PC-3 (cell line): Measurements from ENCODE around the gene ZNF341. TPM values are rescaled to one million over a fixed set of nuclear protein-coding genes. Genes with fewer than 3 reads are reported as not detected.

Experiments used
- ATAC-seq: fragments of 200-7000 bp; cut with Tn5 transposase; 2 replicates; pipeline ENCODE4 v1.9.1; 2020; ENCODE audit warnings: mild to moderate bottlenecking, moderate library complexity
- BruUV-seq: library from RNA; stranded (reverse); fragments of 400-500 nt; replicated peaks from 2 replicates; lab custom pipeline; 2021; lab: Mats Ljungman, UMichigan
- CTCF ChIA-PET: fragments of 300-600 bp; sonication (Branson Sonifier 250); formaldehyde crosslinking; loops from one replicate; lab custom pipeline; 2022; ENCODE audit warnings: antibody characterized with exemption; lab: Charles Lee
- POLR2A ChIA-PET: fragments of 300-600 bp; sonication (Branson Sonifier 250); formaldehyde crosslinking; loops from one replicate; lab custom pipeline; 2022; ENCODE audit warnings: antibody characterized with exemption; ENCODE audit not compliant: unreplicated experiment; lab: Charles Lee
- DNase-seq: peaks from one replicate; pipeline ENCODE4 v3.0.0-alpha.2; 2015
- H2AFZ ChIP-seq: fragments of 300-600 bp; sonication (generic); 2 replicates; pipeline ENCODE4 v1.6.0; 2016; ENCODE audit warnings: antibody characterized with exemption, low read length
- H3F3A ChIP-seq: fragments of 300-600 bp; sonication (generic); one replicate; pipeline ENCODE4 v1.6.0; 2017; ENCODE audit warnings: antibody characterized with exemption, low read length, control low read depth, mild to moderate bottlenecking; ENCODE audit not compliant: unreplicated experiment
- H3K27ac ChIP-seq: fragments of 300-600 bp; sonication (generic); 2 replicates; pipeline ENCODE4 v1.5.1; 2016; ENCODE audit warnings: mild to moderate bottlenecking, low read length
- H3K27me3 ChIP-seq: fragments of 300-600 bp; sonication (generic); 2 replicates; pipeline ENCODE4 v1.6.1; 2016; ENCODE audit warnings: low read length, mixed read lengths
- H3K36me3 ChIP-seq: fragments of 300-600 bp; sonication (generic); 2 replicates; pipeline ENCODE4 v1.6.1; 2016; ENCODE audit warnings: low read depth, mixed run types, low read length, mixed read lengths
- H3K4me1 ChIP-seq: fragments of 300-600 bp; sonication (generic); 2 replicates; pipeline ENCODE4 v1.5.1; 2016; ENCODE audit warnings: low read length; ENCODE audit not compliant: insufficient read depth
- H3K4me2 ChIP-seq: fragments of 300-600 bp; sonication (generic); 2 replicates; pipeline ENCODE4 v1.6.0; 2016; ENCODE audit warnings: low read length
- H3K4me3 ChIP-seq: fragments of 300-600 bp; sonication (generic); 2 replicates; pipeline ENCODE4 v1.5.1; 2016; ENCODE audit warnings: mild to moderate bottlenecking, low read length, mixed read lengths
- H3K79me2 ChIP-seq: fragments of 300-600 bp; sonication (generic); 2 replicates; pipeline ENCODE4 v1.6.1; 2017; ENCODE audit warnings: low read length, mixed read lengths
- H3K9ac ChIP-seq: fragments of 300-600 bp; sonication (generic); 2 replicates; pipeline ENCODE4 v1.6.0; 2016; ENCODE audit warnings: mild to moderate bottlenecking, low read length
- H3K9me2 ChIP-seq: fragments of 300-600 bp; sonication (generic); replicated peaks from 2 replicates; pipeline ENCODE4 v1.6.1; 2016; ENCODE audit warnings: mixed run types, low read length, mixed read lengths
- H3K9me3 ChIP-seq: fragments of 300-600 bp; sonication (generic); 2 replicates; pipeline ENCODE4 v1.6.1; 2016; ENCODE audit warnings: low read length, mixed read lengths
- H4K20me1 ChIP-seq: fragments of 300-600 bp; sonication (generic); 2 replicates; pipeline ENCODE4 v1.6.1; 2016; ENCODE audit warnings: low read length, mixed read lengths
- CTCF ChIP-seq: fragments of 300-600 bp; sonication (generic); conservative IDR thresholded peaks from 2 replicates; pipeline ENCODE4 v1.5.1; 2017; ENCODE audit warnings: antibody characterized with exemption, low read depth, mild to moderate bottlenecking, low read length
- EZH2 ChIP-seq: fragments of 300-600 bp; sonication (generic); IDR thresholded peaks from one replicate; pipeline ENCODE4 v1.6.1; 2017; ENCODE audit warnings: antibody characterized with exemption, mild to moderate bottlenecking, low read length; ENCODE audit not compliant: unreplicated experiment
- EZH2phosphoT487 ChIP-seq: fragments of 300-600 bp; sonication (generic); IDR thresholded peaks from 2 replicates; pipeline ENCODE4 v1.6.1; 2018; ENCODE audit warnings: mild to moderate bottlenecking, antibody characterized with exemption, low read length, borderline replicate concordance
- intact Hi-C: fragments of 100-400 bp; cut with micrococcal nuclease; formaldehyde crosslinking; loops from 2 replicates; pipeline ENCODE4 v1.9.0; 2023
- total RNA-seq: library from RNA; depleted of rRNA; stranded (reverse); fragments of >200 nt; gene quantifications from 2 replicates; pipeline ENCODE4 v1.2.3, GENCODE V29; 2014

The ZNF341 gene
- total RNA-seq, 1 experiment from 2014 or later, result 4.4 TPM

- BruUV-seq, result no TSS peak
- ATAC-seq (no peak), DNase-seq (no peak)
- H4K20me1 ChIP-seq, result peaks cover 19% of the 10 kb centered on the region
- no peaks in the 10 kb centered on the region for H3K9me3 ChIP-seq
- peaks cover 18% of the 10 kb centered on the region for H3K4me1 ChIP-seq
- ChIA-PET POLR2A (no interaction called here), CTCF (no interaction called here)
- no peaks in the 10 kb centered on the region for H3K9me2 ChIP-seq
- no peak for TF ChIP-seq CTCF
- TF ChIP-seq EZH2, result no peak
- TF ChIP-seq EZH2phosphoT487, result no peak
- no peaks in the 10 kb centered on the region for H3K36me3 ChIP-seq
- no peak overlapping the region for H2AFZ ChIP-seq
- no peaks in the 10 kb centered on the region for H3F3A ChIP-seq
- H3K27ac ChIP-seq, result no peak overlapping the region
- intact Hi-C loops, result loop anchor here (10.0 kb wide), 1 partner anchor 97 kb away; no protein-coding TSS in a partner anchor
- no peak overlapping the region for H3K9ac ChIP-seq
- no peak overlapping the region for H3K4me3 ChIP-seq
- H3K79me2 ChIP-seq, result peaks cover 28% of the 10 kb centered on the region
- no peaks in the 10 kb centered on the region for H3K27me3 ChIP-seq
- no peak overlapping the region for H3K4me2 ChIP-seq
These were observed 44.4 kb upstream of the ZNF341 start for GRCh38 chr20:33687370-33687915.

GRCh38 chr20:33687993-33688937 is 43.5 kb upstream of the ZNF341 start:
- Histone ChIP-seq H2AFZ (no peak overlapping the region), H3K9ac (no peak overlapping the region), H3K9me3 (no peaks in the 10 kb centered on the region), H4K20me1 (peaks cover 13% of the 10 kb centered on the region), H3K36me3 (no peaks in the 10 kb centered on the region), H3K4me3 (no peak overlapping the region), H3K9me2 (no peaks in the 10 kb centered on the region), H3K27ac (no peak overlapping the region), H3F3A (no peaks in the 10 kb centered on the region), H3K79me2 (peaks cover 21% of the 10 kb centered on the region), H3K27me3 (no peaks in the 10 kb centered on the region), H3K4me2 (no peak overlapping the region), H3K4me1 (peaks cover 18% of the 10 kb centered on the region)
- ChIA-PET CTCF (no interaction called here), POLR2A (no interaction called here)
- BruUV-seq, result no TSS peak
- DNase-seq (no peak), ATAC-seq (no peak)
- TF ChIP-seq EZH2, result no peak
- intact Hi-C loops, result loop anchor here (10.0 kb wide), 1 partner anchor 97 kb away; no protein-coding TSS in a partner anchor

GRCh38 chr20:33688938-33689424 is 42.8 kb upstream of the ZNF341 start:
- Histone ChIP-seq H3K36me3 (no peaks in the 10 kb centered on the region), H3K9me3 (no peaks in the 10 kb centered on the region), H3F3A (no peaks in the 10 kb centered on the region), H3K9ac (no peak overlapping the region), H3K27me3 (no peaks in the 10 kb centered on the region), H3K4me2 (no peak overlapping the region), H2AFZ (no peak overlapping the region), H3K27ac (no peak overlapping the region), H3K79me2 (peaks cover 17% of the 10 kb centered on the region), H3K4me1 (peaks cover 18% of the 10 kb centered on the region), H3K9me2 (no peaks in the 10 kb centered on the region), H4K20me1 (peaks cover 10% of the 10 kb centered on the region), H3K4me3 (no peak overlapping the region)
- TF ChIP-seq EZH2phosphoT487 (no peak), CTCF (no peak), EZH2 (no peak)
- no peak for ATAC-seq
- ChIA-PET CTCF (no interaction called here), POLR2A (no interaction called here)
- BruUV-seq, result no TSS peak
- intact Hi-C loops, result loop anchor here (10.0 kb wide), 1 partner anchor 96 kb away; no protein-coding TSS in a partner anchor
- no peak for DNase-seq
